ENCODE measurements around the gene GNPAT. TPM values are rescaled to one million over a fixed set of nuclear protein-coding genes. Genes with fewer than 3 reads are reported as not detected.
A peak's percentile ranks its signal among the peaks of the same experiment; 100 is the strongest.
"Not testable (repeated sequence)": the region's sequence is repeated elsewhere in the genome, so short reads cannot be mapped to it uniquely, and the experiment has no call there.

GNPAT gene
- 20.6 TPM for total RNA-seq

DNA sequence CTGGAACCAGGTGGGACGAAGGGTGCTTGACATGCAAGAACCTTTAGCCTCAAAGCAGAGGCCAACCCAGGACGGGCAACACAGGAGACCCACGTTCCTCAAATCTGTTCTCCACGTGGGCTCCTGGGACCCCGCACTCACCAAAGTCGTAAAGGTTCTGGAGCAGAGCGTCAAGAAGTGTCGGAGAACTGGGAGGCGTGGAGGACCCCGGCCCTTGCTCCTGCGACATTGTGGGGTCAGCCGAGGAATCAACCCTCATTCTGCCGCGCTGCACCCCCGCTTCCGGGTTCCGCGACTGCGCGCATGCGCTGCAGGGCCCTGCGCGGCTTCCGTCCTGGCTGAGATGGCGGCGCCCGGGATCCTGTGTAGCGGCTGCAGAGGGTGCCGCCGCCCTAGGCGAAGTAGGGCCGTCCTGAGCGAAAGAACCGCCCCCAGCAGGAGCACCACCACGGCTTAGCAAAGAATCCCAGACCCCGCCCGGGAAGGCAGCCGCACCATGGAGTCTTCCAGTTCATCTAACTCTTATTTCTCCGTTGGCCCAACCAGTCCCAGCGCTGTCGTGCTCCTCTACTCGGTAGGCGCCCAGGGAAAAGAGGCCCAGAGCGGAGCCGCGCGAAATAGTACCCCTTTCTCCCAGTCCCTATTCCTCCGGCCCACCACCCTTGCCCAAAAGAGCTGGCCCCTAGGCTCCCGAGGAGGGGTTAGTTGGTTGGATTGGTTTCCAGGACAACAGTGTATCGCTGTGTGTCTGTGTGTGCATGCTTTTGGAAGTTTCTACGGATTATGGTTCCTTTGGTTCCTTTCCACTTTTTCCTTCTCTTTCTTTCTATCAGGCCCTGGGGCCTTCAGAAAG, at the start of gene GNPAT:
GNPAT (plus strand) TSS at position 330 of the 853 bp plus-strand sequence; CDS start at position 497, 167 bp downstream.
- peak; percentile 98 for ATAC-seq

DNA sequence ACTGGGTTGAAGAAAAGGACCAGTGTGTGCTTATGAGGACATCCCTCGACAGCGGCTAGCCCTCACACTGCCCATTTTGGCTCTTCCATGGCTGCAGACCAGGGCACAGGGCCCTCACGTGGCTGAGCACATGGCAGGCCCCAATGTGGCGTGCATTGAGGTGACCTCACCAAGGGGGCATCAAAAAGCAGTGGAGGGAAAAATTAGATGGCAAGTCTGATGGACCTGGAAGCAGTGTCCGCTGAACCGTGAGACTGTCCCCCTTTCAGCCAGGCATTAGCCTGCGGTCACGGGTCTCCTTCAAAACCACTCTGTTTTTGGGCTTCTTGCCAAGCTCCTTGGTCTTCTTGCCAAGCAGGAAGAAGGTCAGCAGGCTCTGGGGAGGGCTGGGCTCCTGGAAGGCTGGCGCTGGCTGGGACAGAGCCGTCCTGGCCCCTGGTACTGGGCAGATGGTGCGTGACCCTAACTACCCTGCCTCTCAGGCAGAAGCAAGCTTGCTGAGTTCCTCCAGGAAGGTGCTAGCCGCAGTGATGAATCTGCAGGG, 48.3 kb upstream of the GNPAT start:
- peak; percentile 52 for ATAC-seq

DNA sequence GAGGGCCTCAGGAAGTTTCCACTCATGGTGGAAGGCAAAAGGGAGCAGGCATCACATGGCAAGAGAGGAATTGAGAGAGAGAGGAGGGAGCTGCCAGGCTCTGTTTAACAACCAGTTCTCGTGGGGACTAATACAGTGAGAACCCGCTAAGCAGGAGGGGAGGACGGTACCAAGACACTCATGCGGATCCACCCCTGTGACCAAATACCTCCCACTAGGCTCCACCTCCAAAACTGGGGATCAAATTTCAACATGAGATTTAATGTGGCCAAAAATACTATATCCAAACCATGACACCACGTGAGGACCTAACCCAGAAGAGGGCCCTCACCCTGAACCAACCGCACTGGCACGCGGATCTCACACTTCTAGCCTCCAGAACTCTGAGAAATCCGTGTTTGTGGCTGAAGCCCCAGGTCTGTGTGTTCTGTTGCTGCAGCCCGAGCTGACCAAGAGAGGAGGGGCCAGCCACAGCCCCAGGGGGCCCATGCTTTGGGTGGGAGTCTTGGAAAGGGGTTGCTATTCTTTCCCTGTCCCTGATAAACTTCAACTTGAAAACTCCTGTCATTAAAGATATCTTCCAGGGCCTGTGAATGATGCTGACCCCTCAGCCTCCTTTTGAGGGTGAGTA, 47.2 kb upstream of the GNPAT start:
- no peak for ATAC-seq

DNA sequence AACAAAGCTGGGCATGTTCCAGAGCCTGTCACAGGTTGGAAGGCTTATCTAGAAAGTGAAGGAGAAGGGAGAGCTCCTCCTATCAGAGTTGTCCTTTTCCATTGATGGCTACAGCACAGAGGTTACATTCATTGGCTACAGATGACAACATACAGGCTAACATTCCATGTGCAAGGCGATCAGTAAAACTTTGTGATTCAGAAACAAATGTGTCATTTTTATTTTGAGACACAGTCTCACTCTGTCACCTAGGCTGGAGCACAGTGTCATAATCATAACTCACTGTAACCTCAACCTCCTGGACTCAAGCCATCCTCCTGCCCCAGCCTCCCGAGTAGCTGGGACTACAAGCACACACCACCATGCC, 46.6 kb upstream of the GNPAT start:
- ATAC-seq: no peak

DNA sequence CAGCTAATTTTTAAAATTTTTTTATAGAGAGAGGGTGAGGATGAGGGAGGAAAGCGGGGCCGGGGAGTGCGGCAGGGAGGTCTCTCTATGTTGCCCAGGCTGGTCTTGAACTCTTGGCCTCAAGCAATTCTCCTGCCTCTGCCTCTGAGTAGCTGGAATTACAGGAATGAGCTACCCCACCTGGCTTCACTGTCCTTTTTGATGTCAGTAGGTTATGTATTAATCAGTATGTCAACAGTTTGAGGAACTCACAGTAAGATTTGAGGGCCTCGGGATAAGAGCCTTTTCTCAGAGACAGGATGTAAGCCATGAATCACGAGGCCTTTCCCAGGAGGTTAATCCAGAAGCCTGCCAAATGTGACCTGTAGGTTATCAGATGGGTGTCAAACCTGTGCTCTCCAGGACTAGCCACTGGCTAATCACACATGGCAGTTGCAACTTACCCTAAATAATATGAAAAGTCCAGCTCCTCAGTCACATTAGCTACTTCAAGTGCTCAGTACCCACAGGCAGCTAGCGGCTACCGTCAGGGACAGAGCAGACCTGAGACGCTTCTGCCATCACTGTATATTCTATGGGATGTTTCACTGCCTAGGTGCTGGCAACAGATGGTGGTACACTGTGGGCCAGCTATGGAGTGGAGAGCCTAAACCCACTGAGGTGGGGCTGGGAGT, 46.0 kb upstream of the GNPAT start:
- ATAC-seq: no peak

DNA sequence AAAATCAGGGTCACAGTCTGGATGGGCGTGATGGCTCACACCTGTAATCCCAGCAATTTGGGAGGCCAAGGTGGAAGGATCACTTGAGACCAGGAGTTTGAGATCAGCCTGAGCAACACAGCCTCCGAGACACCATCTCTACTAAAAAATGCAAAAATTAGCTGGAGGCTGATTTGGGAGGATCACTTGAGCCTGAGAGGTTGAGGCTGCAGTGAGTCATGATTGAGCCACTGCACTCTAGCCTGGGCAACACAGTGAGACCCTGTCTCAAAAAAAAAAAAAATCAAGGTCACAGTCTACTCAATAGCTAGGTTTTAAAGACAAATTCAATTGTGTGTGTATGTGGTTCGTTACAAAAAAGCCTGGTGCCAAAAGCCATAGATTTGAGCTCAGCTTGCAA, 44.7 kb upstream of the GNPAT start:
- ATAC-seq: no peak

DNA sequence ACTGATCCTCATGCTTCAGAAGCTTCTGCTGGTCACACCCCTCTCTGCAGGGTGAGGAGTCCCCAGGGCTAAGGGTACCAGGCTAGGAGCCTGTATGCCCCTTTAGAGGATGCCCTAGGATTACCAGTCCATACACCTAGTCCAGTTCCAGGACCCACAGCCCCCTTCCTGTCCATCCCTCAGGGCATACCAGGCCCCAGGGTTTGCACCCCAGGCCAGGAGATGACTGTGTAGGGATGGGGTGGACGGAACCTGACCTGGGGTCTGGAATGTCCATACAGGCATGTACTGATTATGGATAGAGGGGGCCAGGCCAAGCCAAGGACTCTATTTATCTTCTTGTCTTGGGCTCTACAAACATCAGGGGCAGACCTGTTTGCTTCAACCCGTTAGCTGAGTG, 44.3 kb upstream of the GNPAT start:
- no peak for ATAC-seq

DNA sequence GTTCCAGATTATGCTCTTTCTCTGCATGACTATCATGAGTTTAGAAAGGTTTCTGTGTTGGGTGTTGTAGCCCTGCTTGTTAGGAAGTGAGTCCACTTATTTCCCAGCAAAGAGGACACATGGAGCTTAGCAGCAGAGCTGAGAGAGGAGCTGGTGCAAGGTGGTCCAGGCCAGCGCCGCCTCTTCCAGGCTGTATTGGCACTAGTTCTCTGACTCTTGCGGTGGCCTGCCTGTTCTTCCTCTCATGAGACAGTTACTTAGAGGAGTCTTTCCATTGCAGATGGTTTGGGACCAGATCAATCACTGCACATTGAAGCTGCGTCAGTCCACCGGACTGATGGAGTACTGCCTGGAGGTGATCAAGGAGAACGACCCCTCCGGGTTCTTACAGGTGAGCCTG, 41.1 kb upstream of the GNPAT start:
- ATAC-seq: no peak

DNA sequence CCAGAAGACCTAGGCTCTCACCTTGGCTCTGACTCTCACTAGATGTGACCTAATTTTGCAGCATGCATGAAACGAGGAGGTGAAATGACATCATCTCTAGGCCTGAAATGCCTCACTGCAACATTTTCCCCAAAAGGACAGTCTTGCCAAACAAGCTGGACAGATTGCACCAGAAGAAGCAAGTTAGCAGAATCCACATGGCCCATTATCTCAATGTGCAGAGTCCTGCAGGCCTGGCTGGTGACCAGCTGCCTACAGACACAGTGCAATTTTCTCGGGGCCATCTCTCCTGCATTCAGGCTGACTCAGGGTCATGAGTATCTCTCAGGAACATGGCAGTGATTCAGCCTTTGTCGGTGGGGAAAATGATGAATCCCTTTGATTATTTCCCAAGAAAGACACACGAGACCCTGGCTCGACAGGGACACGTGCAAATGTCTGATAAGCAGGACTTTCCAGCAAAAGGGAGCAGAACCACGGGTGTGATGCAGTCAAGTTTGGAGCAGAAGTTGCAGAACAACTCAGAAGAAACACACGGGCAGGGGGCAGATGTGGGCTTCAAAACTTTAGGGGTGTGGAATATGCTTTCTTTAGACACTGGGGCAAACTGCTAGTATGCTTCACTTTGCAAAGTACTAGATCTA, 40.5 kb upstream of the GNPAT start:
- ATAC-seq: no peak

DNA sequence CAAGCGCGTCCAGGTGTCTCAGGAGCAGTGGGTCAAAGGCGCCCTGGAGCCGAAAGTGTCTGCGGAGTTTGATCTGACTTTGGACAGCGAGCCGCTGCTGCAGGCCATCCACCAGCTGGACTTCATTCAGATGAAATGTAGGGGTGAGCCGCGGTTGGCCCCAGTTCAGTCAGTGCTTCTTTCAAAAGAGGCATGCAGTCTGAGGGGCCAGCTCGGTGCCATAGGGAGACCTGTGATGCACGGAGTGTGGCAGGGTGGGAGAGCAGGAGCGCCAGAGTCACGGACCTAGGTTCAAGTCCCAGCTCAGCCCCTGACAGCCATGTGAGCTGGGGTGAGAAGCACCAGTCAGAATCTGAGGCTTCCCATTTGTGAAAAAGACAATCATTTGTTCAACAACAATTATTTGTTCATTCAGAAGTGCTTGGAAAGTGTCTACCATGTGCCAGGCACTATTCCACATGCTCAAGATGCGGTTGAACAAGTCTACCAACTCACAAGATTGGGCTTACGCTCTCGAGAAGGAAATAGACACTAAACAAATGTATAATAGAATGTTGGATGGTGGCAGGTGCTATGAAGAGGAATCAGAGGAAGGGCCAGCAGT, 39.5 kb upstream of the GNPAT start:
- ATAC-seq: no peak

DNA sequence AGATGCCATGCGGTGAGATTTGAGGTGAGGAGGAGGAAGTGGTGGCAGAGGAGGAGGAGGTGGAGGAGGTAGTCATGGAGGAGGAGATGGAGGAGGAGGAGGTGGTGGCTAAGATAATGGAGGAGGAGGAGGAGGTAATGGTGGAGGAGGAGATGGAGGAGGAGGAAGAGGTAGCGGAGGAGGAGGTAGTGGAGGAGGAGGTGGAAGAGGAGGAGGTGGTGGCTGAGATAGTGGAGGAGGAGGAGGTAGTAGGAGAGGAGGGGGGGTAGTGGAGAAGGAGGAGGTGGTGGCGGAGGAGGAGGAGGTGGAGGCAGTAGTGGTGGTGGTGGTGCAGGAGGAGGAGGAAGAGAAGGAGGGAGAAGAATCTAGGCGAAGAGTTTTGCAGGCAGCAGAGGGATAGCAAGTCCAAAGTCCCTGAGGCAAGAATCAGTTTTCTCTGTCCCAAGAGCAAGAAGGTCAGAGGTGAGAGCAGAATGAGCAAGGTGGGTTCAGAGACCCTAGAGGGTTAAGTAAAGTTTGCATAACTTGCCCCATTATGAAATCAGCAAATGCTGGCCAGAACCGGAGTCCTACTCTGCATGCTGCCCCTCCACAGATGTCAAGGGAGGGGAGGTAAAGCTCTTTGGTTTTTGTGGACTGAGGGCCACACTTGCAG, 38.9 kb upstream of the GNPAT start:
- ATAC-seq: no peak

DNA sequence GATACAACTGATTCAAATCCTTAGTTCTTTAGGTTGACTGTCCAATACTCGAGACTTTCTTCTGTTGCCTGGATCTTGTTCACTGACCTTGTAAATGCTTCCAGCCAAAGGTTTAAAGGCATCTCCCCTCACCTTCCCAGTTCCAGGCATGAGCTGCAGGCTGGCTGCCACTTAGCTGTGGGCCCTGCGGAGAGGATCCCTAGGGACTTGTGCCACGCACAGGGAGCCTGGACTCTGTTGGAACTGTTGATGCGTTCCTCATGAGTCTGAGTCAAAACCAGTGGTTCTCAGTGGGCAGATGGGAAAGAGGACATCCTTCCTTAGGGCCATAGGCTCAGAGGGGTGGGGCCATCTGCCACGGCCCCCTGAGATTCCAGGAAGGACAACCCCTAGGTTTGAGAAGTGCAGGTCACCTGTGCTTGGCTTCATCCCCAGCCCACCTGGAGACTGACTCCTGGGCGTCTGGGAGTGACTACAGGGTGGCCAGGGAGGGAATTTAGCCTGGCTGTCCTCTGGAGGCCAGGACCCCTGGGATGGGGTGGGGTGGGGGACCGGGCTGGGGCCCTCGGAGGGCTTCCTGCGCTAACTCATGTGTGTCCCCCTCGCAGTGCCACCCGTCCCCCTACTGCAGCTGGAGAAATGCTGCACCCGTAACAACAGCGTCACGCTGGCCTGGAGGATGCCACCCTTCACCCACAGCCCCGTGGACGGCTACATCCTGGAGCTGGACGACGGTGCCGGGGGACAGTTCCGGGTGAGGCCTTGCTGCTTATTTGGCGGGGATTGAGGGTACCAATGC, 37.6 kb upstream of the GNPAT start:
- no peak for ATAC-seq

DNA sequence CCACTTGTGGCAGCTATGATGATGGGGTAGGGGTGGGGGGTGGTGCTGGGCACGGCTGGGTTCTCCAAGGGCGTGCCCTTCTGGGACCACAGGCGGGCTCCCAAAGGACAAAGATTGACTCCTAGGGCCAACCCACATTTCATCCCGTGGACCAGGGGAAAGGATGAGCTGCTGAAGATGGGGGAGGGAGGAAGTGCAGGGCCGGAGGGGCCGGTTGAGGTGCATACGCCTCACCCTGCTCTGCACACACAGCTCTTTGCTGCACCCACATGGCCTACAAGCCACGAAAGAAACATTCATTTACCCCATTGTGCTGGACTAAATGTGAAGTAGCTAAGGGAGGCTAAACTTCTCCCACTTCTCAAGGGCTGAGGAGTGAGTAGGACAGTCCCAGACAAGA, 34.2 kb upstream of the GNPAT start:
- peak; percentile 31 for ATAC-seq

DNA sequence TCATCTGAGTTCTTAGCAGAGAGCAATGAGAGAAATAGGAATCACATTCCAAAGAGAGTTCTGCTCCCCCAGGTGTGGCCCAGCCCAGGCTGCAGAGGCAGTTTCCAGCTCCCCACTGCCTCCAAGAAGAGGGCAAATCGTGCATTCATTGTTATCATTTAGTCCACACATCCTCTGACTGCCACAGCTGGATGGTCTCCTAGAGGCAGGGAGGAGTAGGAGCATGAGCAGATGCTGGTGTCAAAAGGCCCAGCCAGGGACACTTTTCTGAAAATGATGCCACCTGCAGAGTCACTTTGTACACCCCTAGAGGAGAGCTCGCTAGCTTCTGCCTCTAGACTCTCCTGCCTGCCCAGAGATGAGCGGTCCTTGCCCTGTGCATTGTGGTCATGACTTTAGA, 33.6 kb upstream of the GNPAT start:
- no peak for ATAC-seq

DNA sequence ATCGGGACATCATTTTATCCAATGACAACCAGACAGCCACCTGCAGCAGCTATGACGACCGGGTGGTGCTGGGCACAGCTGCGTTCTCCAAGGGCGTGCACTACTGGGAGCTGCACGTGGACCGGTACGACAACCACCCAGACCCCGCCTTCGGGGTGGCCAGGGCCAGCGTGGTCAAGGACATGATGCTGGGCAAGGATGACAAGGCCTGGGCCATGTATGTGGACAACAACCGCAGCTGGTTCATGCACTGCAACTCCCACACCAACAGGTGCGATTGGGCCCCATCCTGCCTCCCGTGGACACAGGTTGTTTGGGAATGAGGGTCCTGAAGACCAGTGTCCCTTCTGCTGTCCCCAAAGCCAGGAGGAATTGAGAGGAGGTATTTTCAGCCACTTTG, 32.0 kb upstream of the GNPAT start:
- ATAC-seq: no peak

DNA sequence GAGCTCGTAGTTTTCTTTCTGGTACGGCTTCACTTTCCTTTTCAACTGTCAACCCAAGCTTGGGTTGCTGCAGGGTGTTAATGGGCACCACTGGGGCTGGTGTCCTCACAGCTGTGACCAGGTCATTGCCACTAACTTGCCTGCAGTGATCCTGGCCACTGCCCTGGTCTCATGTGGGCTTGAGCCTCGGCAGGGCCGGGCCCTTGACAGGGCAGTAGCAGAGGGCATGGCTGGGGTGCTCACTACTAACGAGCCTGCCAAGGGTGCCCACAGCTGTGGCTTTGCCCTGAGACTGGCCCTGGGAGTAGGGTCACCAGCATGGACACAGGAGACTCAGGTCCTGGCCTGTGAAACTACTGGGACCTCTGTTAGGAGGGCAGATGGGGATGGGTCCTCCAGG, 31.5 kb upstream of the GNPAT start:
- no peak for ATAC-seq

DNA sequence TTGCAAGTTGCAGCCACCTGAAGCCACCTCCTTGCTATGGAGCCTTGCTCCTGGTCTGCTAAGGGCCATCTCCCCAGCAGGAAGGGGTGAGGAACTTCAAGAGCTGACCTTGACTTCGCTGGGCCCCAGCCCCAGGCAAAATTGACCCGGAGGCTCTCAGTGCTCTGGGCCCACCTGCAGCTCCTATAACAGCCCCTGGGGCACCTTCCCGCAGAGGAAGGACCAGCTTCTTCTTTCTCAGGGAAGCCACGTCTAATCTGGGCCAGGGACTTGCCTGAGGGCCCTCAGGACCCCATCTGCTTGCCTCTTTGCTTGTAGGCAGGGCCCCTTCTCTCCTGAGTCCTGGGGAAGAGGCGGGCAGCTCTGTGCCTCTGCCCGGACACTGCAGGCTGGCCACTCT, 30.9 kb upstream of the GNPAT start:
- no peak for ATAC-seq

DNA sequence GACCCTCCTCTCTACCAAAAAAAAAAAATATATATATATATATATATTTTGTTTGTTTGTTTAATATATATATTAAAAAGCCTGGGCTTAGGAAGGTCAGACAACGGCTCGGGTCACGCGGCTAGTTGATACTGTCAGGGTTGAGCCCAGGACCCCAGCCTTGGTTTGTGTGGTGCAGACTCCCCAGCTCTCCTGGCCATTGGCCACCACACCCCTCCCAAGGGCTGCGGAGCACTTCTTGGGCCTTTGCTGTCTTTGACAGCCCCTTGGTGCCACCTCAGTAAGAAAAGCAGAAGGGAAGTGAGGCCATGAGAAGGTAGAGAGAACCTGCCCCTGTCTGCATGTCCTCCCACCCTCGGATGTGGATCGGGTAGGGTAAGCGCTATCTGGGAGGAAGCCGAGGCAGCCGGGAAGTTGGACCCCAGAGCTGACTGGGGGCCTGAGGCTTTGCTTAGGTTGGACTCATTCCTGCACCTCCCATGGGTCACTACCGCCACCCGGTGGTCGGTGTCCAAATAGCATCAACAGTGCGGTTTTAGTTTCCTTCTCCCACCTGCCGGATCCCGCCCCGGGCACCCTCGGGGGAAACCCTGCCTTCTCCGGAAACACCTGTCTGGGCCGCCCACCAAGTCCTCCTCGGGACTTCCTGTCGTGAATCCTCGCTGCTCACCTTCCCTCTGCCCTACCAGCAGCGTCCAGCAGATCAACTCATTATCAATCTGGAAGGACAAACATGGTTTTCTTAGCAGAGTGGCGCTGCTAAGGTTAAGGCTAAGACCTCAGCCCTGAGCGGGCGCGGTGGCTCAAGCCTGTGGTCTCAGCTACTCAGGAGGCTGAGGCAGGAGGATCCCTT, 29.8 kb upstream of the GNPAT start:
- peak; percentile 82 for ATAC-seq

DNA sequence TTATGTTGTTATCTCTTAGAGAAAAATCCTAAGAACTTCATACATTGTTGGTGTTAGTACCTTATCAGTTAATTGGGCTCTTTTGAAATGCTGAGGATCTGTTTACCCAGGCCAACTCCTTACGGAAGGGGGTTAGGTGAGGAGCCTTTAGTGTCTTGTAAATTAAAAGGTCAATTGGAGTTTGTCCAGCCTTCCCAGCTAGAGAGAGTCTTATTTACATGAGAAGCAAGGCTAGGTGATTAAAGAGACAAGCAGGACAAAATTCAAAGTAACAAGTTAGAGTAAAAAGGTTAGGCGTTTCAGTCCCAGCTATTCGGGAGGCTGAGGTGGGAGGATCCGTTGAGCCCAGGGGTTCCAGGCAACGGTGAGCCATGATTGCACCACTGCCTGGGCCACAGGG, 28.7 kb upstream of the GNPAT start:
- not testable (repeated sequence) for ATAC-seq
